ENCODE results near the gene LDLRAD4. TPM values are rescaled to one million over a fixed set of nuclear protein-coding genes. Genes with fewer than 3 reads are reported as not detected.

Gene LDLRAD4
- total RNA-seq, 1 donor, result 0.54 TPM

DNA sequence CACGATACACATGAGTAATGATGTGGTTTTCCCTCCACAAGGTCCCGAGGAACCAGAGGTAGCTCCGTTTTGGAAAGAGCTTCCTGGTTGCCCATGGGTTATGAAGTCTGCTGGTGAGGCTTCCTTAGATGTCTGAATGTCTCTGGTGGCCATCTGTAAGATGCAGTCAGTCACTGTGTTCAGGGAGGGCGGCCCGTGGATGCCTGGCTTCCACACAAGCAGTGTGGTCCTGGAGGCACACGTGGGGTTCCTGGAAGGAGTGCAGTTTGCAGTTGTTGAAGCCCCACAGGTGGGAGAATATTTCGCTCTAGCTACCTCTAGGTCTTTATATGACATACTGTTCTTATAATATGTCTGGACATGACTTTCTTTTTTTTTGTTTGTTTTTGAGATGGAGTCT, 298.8 kb downstream of the LDLRAD4 start:
- H3K4me3 ChIP-seq (ENCODE audit: low read depth, low read length), result no peak overlapping the region
- TF ChIP-seq, protein P1, sequence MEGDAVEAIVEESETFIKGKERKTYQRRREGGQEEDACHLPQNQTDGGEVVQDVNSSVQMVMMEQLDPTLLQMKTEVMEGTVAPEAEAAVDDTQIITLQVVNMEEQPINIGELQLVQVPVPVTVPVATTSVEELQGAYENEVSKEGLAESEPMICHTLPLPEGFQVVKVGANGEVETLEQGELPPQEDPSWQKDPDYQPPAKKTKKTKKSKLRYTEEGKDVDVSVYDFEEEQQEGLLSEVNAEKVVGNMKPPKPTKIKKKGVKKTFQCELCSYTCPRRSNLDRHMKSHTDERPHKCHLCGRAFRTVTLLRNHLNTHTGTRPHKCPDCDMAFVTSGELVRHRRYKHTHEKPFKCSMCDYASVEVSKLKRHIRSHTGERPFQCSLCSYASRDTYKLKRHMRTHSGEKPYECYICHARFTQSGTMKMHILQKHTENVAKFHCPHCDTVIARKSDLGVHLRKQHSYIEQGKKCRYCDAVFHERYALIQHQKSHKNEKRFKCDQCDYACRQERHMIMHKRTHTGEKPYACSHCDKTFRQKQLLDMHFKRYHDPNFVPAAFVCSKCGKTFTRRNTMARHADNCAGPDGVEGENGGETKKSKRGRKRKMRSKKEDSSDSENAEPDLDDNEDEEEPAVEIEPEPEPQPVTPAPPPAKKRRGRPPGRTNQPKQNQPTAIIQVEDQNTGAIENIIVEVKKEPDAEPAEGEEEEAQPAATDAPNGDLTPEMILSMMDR (IDR thresholded peaks at IDR 0.05; ENCODE audit: insufficient read depth, low read length), result no peak
- DNase-seq (ENCODE audit: low read depth), result no peak

DNA sequence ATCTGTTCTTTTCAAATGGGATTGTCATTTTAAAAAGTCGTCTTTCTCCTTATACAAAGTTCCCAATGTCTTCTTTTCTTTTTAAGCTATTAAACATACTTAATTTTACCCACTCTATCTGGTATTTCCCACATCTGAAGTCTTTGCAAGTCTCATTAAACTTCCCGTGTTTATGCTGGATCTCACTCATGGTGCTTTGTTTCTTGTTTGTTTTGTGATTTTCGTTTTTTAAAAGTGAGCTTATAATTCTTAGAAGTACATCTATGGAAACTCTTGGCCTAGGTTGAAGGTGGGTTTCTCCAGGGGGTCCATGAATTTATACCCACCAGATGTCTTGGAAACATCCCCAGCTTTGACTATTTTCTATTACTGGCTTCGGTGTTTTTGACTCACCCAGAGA, 299.8 kb downstream of the LDLRAD4 start:
- H3K4me3 ChIP-seq (ENCODE audit: low read depth, low read length), result no peak overlapping the region
- DNase-seq (ENCODE audit: low read depth), result no peak
- TF ChIP-seq, protein P1 (IDR thresholded peaks at IDR 0.05; ENCODE audit: insufficient read depth, low read length), result no peak

DNA sequence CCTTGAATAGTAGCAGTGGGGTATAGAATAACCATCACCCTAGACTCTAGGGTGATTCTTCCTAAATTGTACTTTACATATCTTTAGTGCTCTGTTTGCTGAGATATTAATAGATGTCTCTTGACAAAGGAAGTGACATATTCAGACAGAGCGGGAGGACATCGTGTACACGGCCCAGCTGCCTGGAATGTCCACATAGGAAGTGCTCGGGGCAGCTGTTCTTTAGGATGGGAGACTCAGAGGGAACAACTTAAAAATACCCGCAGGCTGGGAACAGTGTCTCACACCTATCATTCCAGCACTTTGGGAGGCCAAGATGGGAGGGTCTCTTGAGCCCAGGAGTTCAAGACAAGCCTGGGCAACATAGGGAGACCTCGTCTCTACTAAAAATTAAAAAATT, 301.7 kb downstream of the LDLRAD4 start:
- no peak for DNase-seq (ENCODE audit: low read depth)
- H3K4me3 ChIP-seq (ENCODE audit: low read depth, low read length), result no peak overlapping the region
- TF ChIP-seq, protein P1 (IDR thresholded peaks at IDR 0.05; ENCODE audit: insufficient read depth, low read length), result no peak

DNA sequence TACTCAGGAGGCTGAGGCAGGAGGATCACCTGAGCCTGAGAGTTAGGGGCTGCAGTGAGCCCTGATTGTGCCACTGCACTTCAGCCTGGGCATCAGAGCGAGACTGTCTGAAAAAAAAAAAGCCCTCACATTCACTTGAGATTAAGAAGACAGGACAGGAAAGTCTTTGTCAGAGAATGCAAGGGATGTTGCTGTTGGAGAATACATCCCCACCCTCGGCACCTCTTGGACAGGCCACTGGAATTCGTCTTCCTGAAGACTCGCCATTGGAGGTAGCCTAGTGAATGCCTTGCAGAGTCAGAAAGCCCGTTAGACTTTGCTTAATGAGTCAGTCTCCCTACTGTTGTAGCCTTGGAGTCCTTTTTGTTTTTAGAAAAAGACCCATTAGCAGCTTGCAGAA, 302.2 kb downstream of the LDLRAD4 start:
- TF ChIP-seq, protein P1 (IDR thresholded peaks at IDR 0.05; ENCODE audit: insufficient read depth, low read length), result no peak
- no peak overlapping the region for H3K4me3 ChIP-seq (ENCODE audit: low read depth, low read length)

DNA sequence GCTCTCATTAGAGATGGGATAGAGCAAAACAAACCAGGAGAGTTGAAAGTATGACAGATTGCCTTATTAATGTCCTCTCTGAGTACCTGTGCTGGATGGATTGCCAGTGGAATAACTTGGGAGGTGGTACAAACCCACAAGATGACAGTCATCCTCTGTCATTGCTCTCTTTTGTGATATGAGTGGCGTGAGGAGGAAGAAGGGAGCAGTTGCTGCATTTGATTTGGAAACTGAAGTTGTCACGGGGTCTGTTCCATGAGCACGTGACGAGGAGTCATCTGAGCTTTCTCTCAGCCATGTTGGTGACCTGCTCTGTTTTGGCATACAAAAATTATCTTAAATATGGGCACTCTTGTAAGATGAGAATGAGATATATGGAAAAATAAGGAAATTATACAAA, 302.9 kb downstream of the LDLRAD4 start:
- TF ChIP-seq, protein P1 (IDR thresholded peaks at IDR 0.05; ENCODE audit: insufficient read depth, low read length), result no peak
- no peak for DNase-seq (ENCODE audit: low read depth)
- no peak overlapping the region for H3K4me3 ChIP-seq (ENCODE audit: low read depth, low read length)

More for the DNA sequence above, 302.2 kb downstream of the LDLRAD4 start:
- DNase-seq (ENCODE audit: low read depth), result no peak

DNA sequence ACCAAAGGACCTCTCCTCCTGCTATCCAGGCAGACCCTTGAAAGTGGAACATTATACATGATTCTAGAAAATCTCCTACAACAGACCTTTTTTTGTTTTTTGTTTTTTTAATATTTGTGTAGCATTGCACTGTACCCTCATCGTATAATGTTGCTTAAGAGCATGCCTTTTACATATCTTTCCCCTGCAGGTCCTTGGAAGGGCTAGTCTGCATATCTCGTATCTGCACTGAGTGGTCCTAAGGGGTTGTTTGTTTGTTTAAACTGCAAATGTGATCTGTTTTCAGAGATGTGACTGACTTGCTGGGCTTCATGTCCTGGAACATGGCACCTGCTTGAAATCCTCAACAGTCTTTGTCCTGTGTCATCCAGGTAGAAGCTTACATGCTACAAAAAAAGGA, 303.7 kb downstream of the LDLRAD4 start:
- no peak for DNase-seq (ENCODE audit: low read depth)
- no peak overlapping the region for H3K4me3 ChIP-seq (ENCODE audit: low read depth, low read length)
- TF ChIP-seq, protein P1 (IDR thresholded peaks at IDR 0.05; ENCODE audit: insufficient read depth, low read length), result no peak
